HepG2 (cell line): Measurements from ENCODE around the gene UPF3B. TPM values are rescaled to one million over a fixed set of nuclear protein-coding genes. Genes with fewer than 3 reads are reported as not detected.

ENCODE experiments used
- AHR ChIP-seq: IDR thresholded peaks from 2 replicates; pipeline ENCODE4 v1.6.1; 2018; ENCODE audit warnings: missing genetic modification reagents, missing compliant biosample characterization
- GATA4 ChIP-seq: sonication (generic); IDR thresholded peaks from 2 replicates; pipeline ENCODE4 v1.6.1; 2016; ENCODE audit warnings: antibody characterized with exemption, low read depth, borderline replicate concordance
- HNRNPUL1 ChIP-seq: fragments of 200-400 bp; formaldehyde crosslinking; IDR thresholded peaks from 2 replicates; pipeline ENCODE4 v1.6.1; 2017; ENCODE audit warnings: low read depth, mild to moderate bottlenecking, low read length, moderate library complexity
- JDP2 ChIP-seq: sonication (generic); formaldehyde crosslinking; IDR thresholded peaks from 2 replicates; pipeline ENCODE4 v1.8.1; 2022; ENCODE audit warnings: missing genetic modification reagents, borderline replicate concordance
- KDM5A ChIP-seq: fragments of 200-600 bp; sonication (generic); IDR thresholded peaks from 2 replicates; pipeline ENCODE4 v1.7.0; 2018; ENCODE audit warnings: antibody characterized with exemption, mild to moderate bottlenecking, low read length, borderline replicate concordance
- MED13 ChIP-seq: sonication (generic); formaldehyde crosslinking; IDR thresholded peaks from 2 replicates; pipeline ENCODE4 v1.5.0; 2020; ENCODE audit warnings: missing genetic modification reagents
- MXD4 ChIP-seq: IDR thresholded peaks from 2 replicates; pipeline ENCODE4 v1.6.1; 2016; ENCODE audit warnings: mild to moderate bottlenecking, missing biosample characterization, missing genetic modification reagents
- PAWR ChIP-seq: sonication (generic); formaldehyde crosslinking; IDR thresholded peaks from 2 replicates; pipeline ENCODE4 v1.4.0; 2020; ENCODE audit warnings: missing genetic modification reagents, mild to moderate bottlenecking, borderline replicate concordance
- PRDM10 ChIP-seq: sonication (generic); formaldehyde crosslinking; IDR thresholded peaks from 2 replicates; pipeline ENCODE4 v1.4.0; 2020; ENCODE audit warnings: low read depth, missing genetic modification reagents
- RARA ChIP-seq: IDR thresholded peaks from 2 replicates; pipeline ENCODE4 v1.6.1; 2016; ENCODE audit warnings: missing genetic modification reagents, missing compliant biosample characterization
- RORA ChIP-seq: sonication (generic); formaldehyde crosslinking; IDR thresholded peaks from 2 replicates; pipeline ENCODE4 v1.5.0; 2020; ENCODE audit warnings: mild to moderate bottlenecking, missing genetic modification reagents, moderate library complexity
- SIN3B ChIP-seq: fragments of 150-350 bp; IDR thresholded peaks from 2 replicates; pipeline ENCODE4 v1.6.1; 2014; ENCODE audit warnings: low read length
- SNAPC5 ChIP-seq: sonication (generic); formaldehyde crosslinking; IDR thresholded peaks from 2 replicates; pipeline ENCODE4 v1.8.1; 2023; ENCODE audit warnings: mild to moderate bottlenecking, missing genetic modification reagents, borderline replicate concordance
- THAP11 ChIP-seq: IDR thresholded peaks from 2 replicates; pipeline ENCODE4 v1.6.1; 2016; ENCODE audit warnings: missing biosample characterization, missing genetic modification reagents
- ZBTB14 ChIP-seq: sonication (generic); formaldehyde crosslinking; IDR thresholded peaks from 2 replicates; pipeline ENCODE4 v1.4.0; 2020; ENCODE audit warnings: missing genetic modification reagents
- ZFP91 ChIP-seq: sonication (generic); formaldehyde crosslinking; IDR thresholded peaks from 2 replicates; pipeline ENCODE4 v1.9.0; 2022; ENCODE audit warnings: missing genetic modification reagents, mild to moderate bottlenecking, borderline replicate concordance
- ZNF124 ChIP-seq: sonication (generic); formaldehyde crosslinking; IDR thresholded peaks from 2 replicates; pipeline ENCODE4 v1.4.0; 2020; ENCODE audit warnings: missing genetic modification reagents
- ZNF253 ChIP-seq: sonication (generic); formaldehyde crosslinking; IDR thresholded peaks from 2 replicates; pipeline ENCODE4 v1.8.0; 2022; ENCODE audit warnings: mild to moderate bottlenecking, missing genetic modification reagents, borderline replicate concordance
- ZNF292 ChIP-seq: sonication (generic); formaldehyde crosslinking; IDR thresholded peaks from 2 replicates; pipeline ENCODE4 v1.8.1; 2022; ENCODE audit warnings: mild to moderate bottlenecking, low read depth, missing genetic modification reagents, borderline replicate concordance
- ZNF333 ChIP-seq: sonication (generic); formaldehyde crosslinking; IDR thresholded peaks from 2 replicates; pipeline ENCODE4 v1.4.0; 2020; ENCODE audit warnings: mild to moderate bottlenecking, missing genetic modification reagents, borderline replicate concordance
- ZNF367 ChIP-seq: sonication (generic); formaldehyde crosslinking; IDR thresholded peaks from 2 replicates; pipeline ENCODE4 v1.4.0; 2020; ENCODE audit warnings: missing genetic modification reagents, borderline replicate concordance
- ZNF572 ChIP-seq: sonication (generic); formaldehyde crosslinking; IDR thresholded peaks from 2 replicates; pipeline ENCODE4 v1.5.1; 2020; ENCODE audit warnings: mild to moderate bottlenecking, missing genetic modification reagents
- ZNF777 ChIP-seq: sonication (generic); formaldehyde crosslinking; IDR thresholded peaks from 2 replicates; pipeline ENCODE4 v1.4.0; 2020; ENCODE audit warnings: missing genetic modification reagents
- ZNF816 ChIP-seq: sonication (generic); formaldehyde crosslinking; IDR thresholded peaks from 2 replicates; pipeline ENCODE4 v1.8.0; 2022; ENCODE audit warnings: missing genetic modification reagents, mild to moderate bottlenecking, borderline replicate concordance
- ZNF891 ChIP-seq: sonication (generic); formaldehyde crosslinking; IDR thresholded peaks from 2 replicates; pipeline ENCODE4 v1.5.0; 2020; ENCODE audit warnings: mild to moderate bottlenecking, missing genetic modification reagents
- polyA plus RNA-seq, 8 experiments: library from polyadenylated mRNA; depleted of rRNA in 3 of 8; stranded (reverse) in 7 of 8; unstranded in 1 of 8; fragments of >200 nt; fragmentation: Illumina TruSeq in 4 of 8; extraction: Trizol in 4 of 8; gene quantifications; 2 replicates each; pipeline versions ENCODE4 v1.2.1 to v1.2.3, GENCODE V29; 2011 to 2016; ENCODE audit warnings: low read depth in 4 of 8, missing spikeins in 1 of 8, mixed read lengths in 1 of 8; ENCODE audit not compliant: insufficient read depth in 1 of 8
- total RNA-seq, 5 experiments: library from RNA; depleted of rRNA; stranded (reverse); fragments of >200 nt; fragmentation: Illumina TruSeq; extraction: Trizol; gene quantifications; 2 replicates each; pipeline ENCODE4 v1.2.3, GENCODE V29; 2016; ENCODE audit warnings: low read depth in 1 of 5

The UPF3B gene
- total and polyA plus RNA-seq, 2 of the 13 experiments (the other 11 are each of a cell fraction or from before 2014, with no cell fraction given) = 5.2 to 7.2 TPM

- TF ChIP-seq PRDM10 (CRISPR knock-in tag) (no peak), ZNF253 (CRISPR knock-in tag) (no peak), ZNF777 (no peak; the same call in 1 of the 2 replicates), PAWR (no peak), RARA (no peak), ZNF816 (CRISPR knock-in tag) (no peak), SIN3B (no peak), RORA (CRISPR knock-in tag) (no peak), ZFP91 (CRISPR knock-in tag) (peak; percentile 70), HNRNPUL1 (no peak), ZBTB14 (CRISPR knock-in tag) (0 out of 2 replicates have a peak, but pooled peaks have one; percentile 57), MED13 (CRISPR knock-in tag) (peak; percentile 74), ZNF124 (no peak), ZNF333 (CRISPR knock-in tag) (no peak), AHR (CRISPR knock-in tag) (no peak), ZNF891 (CRISPR knock-in tag) (no peak), SNAPC5 (CRISPR knock-in tag) (no peak), GATA4 (no peak), JDP2 (CRISPR knock-in tag) (no peak), ZNF367 (no peak), THAP11 (CRISPR knock-in tag) (peak; percentile 89), ZNF292 (CRISPR knock-in tag) (no peak), KDM5A (no peak), ZNF572 (no peak), MXD4 (CRISPR knock-in tag) (peak; percentile 28; the same call in 1 of the 2 replicates)
These were observed 19.0 kb upstream of the UPF3B start, which contains the start of the genes NDUFA1 and RNF113A (continued) for GRCh38 chrX:119871599-119872395.
